HG03442 (cell line): Measurements from ENCODE around the gene ARID3A.

Experiments used
- ATAC-seq: cut with Tn5 transposase; IDR thresholded peaks from one replicate; pipeline ENCODE4 v1.9.1; 2021; ENCODE audit warnings: mild to moderate bottlenecking, moderate library complexity; ENCODE audit not compliant: unreplicated experiment

The ARID3A gene

DNA sequence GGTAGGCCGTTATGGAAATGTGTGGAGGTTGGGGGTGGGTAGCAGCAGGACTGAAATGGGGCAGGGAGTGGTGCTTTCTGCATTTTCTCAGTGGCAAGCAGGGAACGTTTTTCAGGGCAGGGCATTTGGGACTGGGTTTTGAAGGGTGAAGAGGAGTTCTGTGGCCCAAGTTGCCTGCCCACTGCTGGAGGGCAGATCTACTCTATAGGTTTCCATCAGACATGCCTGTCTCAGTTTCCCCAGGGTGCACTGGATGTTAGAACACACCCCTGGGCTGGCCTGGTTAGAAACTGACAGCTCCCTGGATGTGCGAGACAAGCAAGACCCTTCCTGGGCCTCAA, 73.5 kb downstream of the ARID3A start:
- no peak for ATAC-seq

DNA sequence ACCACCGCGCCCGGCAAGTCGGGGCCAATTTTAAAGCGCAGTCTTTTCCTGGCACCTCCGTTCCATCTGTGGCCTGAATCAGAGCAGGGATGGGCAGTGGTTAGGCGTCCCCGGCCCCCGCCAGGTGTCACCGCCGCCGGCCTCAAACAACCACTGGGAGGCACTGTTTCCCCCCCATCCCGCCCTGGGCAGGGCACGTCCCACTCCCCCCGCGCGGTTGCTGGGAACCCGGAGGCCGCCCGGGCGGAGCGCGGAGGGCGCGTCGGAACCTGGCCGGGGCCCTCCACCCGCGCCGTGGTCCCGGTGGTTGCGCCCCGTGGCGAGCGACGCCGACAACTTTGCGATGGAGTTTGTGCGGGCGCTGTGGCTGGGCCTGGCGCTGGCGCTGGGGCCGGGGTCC, 74.3 kb downstream of the ARID3A start, which contains the start of gene GRIN3B:
GRIN3B (plus strand) TSS at position 325 of the 400 bp plus-strand sequence; CDS start at position 344, 19 bp downstream.
- no peak for ATAC-seq

DNA sequence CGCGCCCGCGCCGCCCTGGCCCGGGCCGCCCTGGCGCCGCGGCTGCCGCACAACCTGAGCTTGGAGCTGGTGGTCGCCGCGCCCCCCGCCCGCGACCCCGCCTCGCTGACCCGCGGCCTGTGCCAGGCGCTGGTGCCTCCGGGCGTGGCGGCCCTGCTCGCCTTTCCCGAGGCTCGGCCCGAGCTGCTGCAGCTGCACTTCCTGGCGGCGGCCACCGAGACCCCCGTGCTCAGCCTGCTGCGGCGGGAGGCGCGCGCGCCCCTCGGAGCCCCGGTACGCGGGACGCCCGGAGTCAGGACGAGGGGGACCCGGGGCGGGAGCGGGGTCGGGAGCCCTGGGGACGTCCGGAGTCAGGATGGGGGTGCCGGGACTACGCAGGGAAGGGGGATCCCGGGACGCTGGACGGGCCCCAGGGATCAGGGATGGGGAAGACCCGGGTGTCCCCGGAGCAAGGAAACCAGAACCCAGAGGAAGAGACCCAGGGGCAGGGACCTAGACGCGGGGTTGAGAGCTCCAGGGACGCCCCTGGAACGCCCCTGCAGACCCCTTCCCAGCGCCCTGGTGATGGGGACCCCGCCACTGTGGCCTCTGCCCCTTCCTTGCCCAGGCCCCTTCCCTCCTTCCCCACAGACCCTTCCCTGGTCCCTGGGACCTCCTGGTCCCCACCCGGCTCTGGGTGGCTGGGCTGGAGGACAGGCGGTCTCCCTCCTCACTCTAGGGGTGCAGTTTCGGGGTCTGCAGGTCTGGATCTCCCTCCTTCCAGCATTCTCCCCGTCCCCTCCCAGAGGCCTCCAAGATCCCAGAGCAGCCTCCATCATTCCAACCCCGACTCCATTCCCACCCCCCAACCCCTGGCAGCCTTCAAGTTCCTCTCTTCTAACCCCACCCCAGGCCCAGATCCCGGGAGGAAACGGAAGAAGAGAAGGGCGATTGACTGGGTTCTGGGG, 75.0 kb downstream of the ARID3A start:
- no peak for ATAC-seq

- peak; percentile 39 for ATAC-seq
Observed at GRCh38 chr19:1001538-1002166, 75.8 kb downstream of the ARID3A start.

DNA sequence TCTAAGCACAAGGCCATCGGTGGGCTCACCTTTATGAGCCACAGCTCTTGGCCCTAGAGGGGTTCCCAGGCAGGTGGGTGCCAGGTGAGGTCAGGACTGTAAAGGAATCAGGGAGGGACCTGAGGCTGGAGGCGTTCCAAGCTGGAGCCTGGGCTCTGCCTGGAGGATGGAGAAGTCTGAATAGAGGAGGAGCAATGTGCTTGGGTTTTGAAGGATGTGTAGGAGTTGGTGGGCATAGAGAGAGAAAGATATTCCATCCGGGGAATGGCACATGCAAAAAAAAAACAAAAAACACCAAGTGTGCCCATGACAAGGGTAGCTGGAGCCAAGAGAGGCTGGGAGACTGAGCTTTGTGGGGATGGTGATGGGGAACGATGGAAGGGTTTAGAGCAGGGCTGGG, 76.8 kb downstream of the ARID3A start:
- ATAC-seq, result no peak

DNA sequence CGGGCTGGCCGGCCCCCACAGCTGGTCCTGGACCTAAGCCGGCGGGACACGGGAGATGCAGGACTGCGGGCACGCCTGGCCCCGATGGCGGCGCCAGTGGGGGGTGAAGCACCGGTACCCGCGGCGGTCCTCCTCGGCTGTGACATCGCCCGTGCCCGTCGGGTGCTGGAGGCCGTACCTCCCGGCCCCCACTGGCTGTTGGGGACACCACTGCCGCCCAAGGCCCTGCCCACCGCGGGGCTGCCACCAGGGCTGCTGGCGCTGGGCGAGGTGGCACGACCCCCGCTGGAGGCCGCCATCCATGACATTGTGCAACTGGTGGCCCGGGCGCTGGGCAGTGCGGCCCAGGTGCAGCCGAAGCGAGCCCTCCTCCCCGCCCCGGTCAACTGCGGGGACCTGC, 77.4 kb downstream of the ARID3A start:
- no peak for ATAC-seq

- ATAC-seq, result no peak
Observed at GRCh38 chr19:1004204-1004802, 78.5 kb downstream of the ARID3A start.

GRCh38 chr19:1004803-1005664, 79.2 kb downstream of the ARID3A start:
- ATAC-seq, result no peak

DNA sequence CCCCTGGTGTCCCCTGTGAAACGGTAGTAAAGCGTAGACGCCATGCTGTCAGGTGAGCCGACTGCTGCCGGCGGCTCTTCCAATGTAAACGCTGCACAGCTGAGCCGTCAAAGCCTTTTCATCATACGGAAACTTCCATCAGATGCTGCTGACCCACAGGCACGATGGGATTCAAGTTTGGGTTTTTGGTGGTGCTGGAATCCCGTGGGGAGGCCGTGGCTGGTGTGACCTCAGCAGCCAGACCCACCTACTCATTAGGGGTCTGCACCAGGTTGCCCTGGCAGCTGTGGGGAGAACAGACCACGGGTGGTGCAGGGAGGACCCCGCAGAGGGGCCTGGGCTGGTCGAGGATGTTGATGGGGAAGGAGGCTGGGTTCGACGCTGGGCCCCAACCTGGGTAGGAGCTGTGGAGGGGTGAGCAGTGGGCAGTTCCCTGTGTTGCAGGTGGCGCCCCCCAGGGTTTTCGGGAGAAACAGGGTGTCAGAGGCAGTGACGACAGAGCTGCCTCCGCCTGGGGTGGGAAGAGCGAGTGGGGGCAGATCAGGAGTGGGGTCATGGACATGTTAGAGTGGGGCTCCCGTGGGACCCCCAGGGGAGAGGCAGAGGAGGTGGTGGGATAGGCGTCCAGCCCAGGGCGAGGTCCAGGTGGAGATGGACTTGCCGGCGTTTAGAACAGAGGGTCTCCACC, 81.0 kb downstream of the ARID3A start:
- ATAC-seq, result no peak

DNA sequence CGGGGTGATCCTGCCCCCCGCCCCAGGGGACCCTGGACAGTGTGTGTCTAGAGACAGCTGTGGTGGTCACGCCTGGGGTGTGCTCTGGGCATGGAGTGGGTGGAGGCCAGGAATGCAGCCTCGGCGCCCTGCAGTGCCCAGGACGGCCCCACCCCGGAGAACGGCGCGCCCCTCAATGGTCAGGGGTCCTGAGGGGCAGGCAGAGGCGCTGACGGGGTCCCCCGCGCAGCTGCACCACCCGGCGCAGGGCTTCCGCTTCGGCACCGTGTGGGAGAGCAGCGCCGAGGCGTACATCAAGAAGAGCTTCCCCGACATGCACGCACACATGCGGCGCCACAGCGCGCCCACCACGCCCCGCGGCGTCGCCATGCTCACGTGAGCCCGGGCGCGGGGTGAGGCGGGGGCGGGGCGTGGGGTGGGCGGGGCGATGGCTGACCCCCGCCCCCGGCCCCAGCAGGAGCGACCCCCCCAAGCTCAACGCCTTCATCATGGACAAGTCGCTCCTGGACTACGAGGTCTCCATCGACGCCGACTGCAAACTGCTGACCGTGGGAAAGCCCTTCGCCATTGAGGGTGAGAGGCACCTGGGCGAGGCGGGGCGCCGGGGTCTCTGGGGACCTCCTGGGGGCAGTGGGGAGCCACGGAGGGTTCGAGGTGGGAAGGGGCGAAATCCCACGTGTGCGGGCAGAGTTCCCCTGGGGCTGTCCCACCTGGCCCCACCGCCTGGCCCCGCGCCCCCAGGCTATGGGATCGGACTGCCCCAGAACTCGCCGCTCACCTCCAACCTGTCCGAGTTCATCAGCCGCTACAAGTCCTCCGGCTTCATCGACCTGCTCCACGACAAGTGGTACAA, 81.8 kb downstream of the ARID3A start:
- no peak for ATAC-seq

GRCh38 chr19:1008268-1009040, 82.6 kb downstream of the ARID3A start:
- ATAC-seq, result no peak

DNA sequence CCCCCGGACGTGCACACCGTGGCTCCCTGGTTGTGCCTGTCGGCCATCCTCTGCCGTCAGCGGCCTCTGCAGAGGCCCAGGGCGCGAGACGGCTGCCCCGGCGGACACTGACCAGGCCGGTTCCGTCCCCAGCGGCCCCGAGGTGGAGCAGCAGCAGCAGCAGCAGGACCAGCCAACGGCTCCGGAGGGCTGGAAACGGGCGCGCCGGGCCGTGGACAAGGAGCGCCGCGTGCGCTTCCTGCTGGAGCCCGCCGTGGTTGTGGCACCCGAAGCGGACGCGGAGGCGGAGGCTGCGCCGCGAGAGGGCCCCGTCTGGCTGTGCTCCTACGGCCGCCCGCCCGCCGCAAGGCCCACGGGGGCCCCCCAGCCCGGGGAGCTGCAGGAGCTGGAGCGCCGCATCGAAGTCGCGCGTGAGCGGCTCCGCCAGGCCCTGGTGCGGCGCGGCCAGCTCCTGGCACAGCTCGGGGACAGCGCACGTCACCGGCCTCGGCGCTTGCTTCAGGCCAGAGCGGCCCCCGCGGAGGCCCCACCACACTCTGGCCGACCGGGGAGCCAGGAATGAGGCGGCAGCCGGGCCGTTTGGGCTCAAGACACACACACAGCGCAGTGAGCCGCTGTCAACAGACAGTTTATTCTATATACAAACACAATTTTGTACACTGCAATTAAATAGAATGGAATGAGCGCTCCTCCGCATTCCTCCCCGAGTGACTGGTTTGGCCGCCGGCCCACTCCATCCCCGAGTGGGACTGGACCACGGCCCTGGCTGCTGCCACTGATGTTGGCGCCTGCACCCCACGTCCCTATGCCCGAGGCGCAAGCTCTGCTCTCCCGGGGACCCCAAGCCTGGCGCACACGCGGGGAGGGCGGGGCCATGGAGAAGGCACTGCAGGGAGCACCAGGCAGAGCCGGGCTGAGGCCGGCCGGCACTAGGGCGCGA, 83.5 kb downstream of the ARID3A start:
- no peak for ATAC-seq

DNA sequence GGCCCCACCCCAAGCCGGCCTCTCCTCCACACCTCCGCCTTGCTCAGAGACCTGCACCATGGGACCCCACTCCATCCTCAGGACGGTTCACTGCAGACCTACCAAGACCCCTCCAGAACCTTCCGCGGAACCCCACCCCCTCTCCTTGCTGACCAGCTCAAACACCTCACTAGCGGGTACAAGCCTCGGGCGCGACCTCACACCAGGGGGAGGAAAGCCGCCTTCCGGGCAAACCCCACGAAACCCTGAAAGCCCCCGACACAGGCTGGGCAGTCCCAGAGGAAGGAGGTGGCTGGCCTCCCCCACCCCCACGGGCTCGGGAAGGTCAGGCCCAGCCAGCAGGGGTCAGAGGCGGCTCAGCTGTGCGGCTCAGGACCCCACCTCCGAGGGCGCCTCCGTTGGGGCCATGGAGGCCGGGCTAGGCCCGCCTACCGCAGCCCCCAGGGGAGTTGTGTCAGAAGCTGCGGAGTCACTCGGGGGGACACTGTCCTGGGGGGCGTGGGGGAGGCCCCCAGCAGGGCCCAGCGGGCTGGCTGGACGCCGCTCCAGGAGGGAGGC, 84.2 kb downstream of the ARID3A start:
- no peak for ATAC-seq

DNA sequence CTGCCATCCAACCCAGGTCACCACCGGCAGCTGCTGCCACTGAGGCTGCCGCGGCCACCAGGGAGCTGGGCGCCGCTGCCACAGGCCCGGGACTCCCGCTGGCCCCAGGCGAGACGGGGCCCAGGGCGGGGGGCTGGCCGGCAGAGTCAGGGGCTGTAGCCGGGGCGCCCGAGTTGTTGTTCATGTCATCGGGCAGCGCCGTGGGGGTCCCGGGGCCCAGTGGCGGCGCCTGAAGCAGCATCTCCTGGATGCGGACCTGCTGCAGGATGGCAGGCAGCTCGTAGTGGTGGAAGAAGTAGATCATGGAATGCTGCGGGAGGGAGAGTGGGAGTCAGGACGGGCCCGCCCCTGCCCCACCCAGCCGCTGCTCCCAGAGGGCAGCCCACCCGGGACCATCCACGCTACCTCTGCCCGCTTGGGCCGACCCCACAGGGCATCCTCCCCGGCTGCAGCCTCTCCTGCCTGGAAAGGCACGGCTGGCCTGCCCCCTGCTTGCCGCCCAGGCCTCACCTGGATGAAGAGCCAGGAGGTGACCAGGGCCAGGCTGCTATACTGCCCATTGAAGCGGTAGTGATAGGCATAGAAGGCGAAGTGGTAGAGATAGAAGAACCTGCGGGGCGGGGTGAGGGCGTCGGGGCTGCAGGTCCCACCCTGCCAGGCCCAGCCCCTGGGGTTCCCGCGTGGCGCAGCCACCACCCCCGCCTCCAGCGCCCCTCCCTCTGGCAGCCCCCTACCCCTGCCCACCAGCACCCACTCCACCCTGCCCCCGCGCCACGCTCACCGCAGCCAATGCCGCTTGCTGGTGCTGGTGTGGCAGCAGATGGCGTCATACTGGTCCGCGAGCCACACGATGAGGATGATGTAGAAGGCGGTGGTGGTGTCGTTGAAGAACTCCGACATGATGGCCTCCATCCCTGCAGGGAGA, 85.0 kb downstream of the ARID3A start:
- ATAC-seq, result no peak

DNA sequence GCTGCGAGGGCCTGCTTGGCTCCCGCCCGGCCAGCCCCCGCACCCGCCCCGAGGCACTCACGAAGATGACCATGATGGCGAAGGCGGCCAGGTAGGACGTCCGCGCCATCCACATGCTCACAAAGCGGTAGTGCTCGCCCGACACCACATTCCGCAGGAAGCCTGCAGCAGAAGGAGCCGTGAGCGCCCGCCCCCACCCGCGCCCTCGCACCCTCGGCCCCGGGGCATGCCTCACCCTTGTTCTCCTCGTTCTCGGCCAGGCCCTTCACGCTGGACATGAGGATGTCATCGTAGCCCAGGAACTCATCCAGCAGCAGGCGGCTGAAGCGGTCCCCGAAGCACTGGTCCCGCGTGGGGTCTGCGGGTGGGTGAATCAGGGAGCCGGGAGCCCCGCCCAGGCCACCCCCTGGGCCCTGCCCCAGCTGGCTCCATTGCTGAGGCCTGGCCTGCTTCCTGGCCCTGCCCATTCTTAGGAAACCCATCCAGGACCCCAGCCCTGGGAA, 86.0 kb downstream of the ARID3A start:
- no peak for ATAC-seq

GRCh38 chr19:1012334-1012733, 86.5 kb downstream of the ARID3A start:
- no peak for ATAC-seq
